ENCODE results near the gene MRC1. TPM values are rescaled to one million over a fixed set of nuclear protein-coding genes. Genes with fewer than 3 reads are reported as not detected.

Gene MRC1
- total and polyA plus RNA-seq, 4 donors: 14.0 to 161 (median 43.6) TPM

DNA sequence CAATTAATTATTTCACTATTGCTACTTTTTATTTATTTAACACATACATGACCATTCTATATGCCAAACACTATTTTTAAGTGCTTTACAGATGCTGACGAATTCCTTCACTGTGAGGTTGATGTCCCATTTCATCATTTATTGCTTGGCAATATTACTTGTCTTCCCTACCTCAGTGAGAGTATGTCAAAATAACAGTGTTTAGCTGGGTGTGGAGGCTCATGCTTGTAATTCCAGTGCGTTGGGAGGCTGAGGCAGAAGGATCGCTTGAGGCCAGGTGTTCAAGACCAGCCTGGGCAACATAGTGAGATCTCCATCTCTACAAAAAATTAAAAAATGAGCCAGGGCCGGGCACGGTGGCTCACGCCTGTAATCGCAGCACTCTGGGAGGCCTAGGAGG is 19.8 kb upstream of the MRC1 start:
- ATAC-seq (ENCODE audit: insufficient read depth, low FRiP score) (no peak), DNase-seq (no peak)
- TF ChIP-seq CTCF (IDR thresholded peaks at IDR 0.05; ENCODE audit: control extremely low read depth, extremely low read depth): no peak
- H3K27ac ChIP-seq (ENCODE audit: low read depth in 1 of 2, low read length in 1 of 2): no peak overlapping the region
- no peaks in the 10 kb centered on the region for H3K36me3 ChIP-seq (ENCODE audit: control insufficient read depth in 4 of 4, insufficient read depth in 4 of 4, low read length in 4 of 4)
- WGBS, 2 donors: 96 to 97% methylated on average over 7 of the region's 7 CpGs
- no peaks in the 10 kb centered on the region for H3K9me3 ChIP-seq (ENCODE audit: control insufficient read depth in 4 of 4, insufficient read depth in 3 of 4, low read length in 3 of 4)
- H3K4me3 ChIP-seq: no peak overlapping the region
- peaks cover 0 to 3% (median 0%) of the 10 kb centered on the region in 5 donors for H3K4me1 ChIP-seq (ENCODE audit: control insufficient read depth in 5 of 5, insufficient read depth in 5 of 5, low read length in 5 of 5)
- H3K9ac ChIP-seq (ENCODE audit: insufficient read depth in 1 of 2, low read length in 2 of 2): no peak overlapping the region
- no peaks in the 10 kb centered on the region for H3K27me3 ChIP-seq (ENCODE audit: control insufficient read depth in 3 of 3, insufficient read depth in 3 of 3, low read length in 2 of 3)

DNA sequence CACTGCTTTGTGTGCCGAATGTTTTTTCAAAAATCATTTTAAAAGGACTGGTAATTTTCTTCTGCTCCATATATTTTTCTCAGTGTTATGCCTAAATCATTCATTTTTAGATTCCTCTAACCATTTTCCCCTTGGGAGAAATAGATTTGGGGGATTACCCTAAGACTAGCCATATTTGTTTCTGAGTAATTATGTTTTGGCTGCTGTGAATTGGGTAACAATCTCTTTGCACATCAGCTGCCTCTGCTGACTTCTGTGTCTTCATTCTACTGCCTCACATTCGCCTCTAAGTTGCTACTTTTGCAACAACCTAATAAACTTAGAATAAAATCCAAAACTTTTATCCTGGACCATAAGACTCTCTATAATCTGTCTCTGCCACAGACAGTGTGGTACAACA is 18.5 kb upstream of the MRC1 start:
- no peak for TF ChIP-seq CTCF (IDR thresholded peaks at IDR 0.05; ENCODE audit: control extremely low read depth, extremely low read depth)
- ATAC-seq (ENCODE audit: insufficient read depth, low FRiP score) (no peak), DNase-seq (no peak)
- 83 to 85% methylated on average over 2 of the region's 2 CpGs for WGBS, 2 donors
- H3K27me3 ChIP-seq (ENCODE audit: control insufficient read depth in 3 of 3, insufficient read depth in 3 of 3, low read length in 2 of 3): no peaks in the 10 kb centered on the region
- no peak overlapping the region for H3K4me3 ChIP-seq
- no peak overlapping the region for H3K9ac ChIP-seq (ENCODE audit: insufficient read depth in 1 of 2, low read length in 2 of 2)
- H3K36me3 ChIP-seq (ENCODE audit: control insufficient read depth in 4 of 4, insufficient read depth in 4 of 4, low read length in 4 of 4): no peaks in the 10 kb centered on the region
- H3K27ac ChIP-seq (ENCODE audit: low read depth in 1 of 2, low read length in 1 of 2): no peak overlapping the region
- H3K9me3 ChIP-seq (ENCODE audit: control insufficient read depth in 4 of 4, insufficient read depth in 3 of 4, low read length in 3 of 4): no peaks in the 10 kb centered on the region
- H3K4me1 ChIP-seq (ENCODE audit: control insufficient read depth in 5 of 5, insufficient read depth in 5 of 5, low read length in 5 of 5): peaks cover 0 to 5% (median 0%) of the 10 kb centered on the region in 5 donors

- Histone ChIP-seq H3K4me3 (no peak overlapping the region), H3K27ac (ENCODE audit: low read depth in 1 of 2, low read length in 1 of 2) (no peak overlapping the region), H3K36me3 (ENCODE audit: control insufficient read depth in 4 of 4, insufficient read depth in 4 of 4, low read length in 4 of 4) (no peaks in the 10 kb centered on the region), H3K9me3 (ENCODE audit: control insufficient read depth in 4 of 4, insufficient read depth in 3 of 4, low read length in 3 of 4) (no peaks in the 10 kb centered on the region), H3K9ac (ENCODE audit: insufficient read depth in 1 of 2, low read length in 2 of 2) (no peak overlapping the region), H3K4me1 (ENCODE audit: control insufficient read depth in 5 of 5, insufficient read depth in 5 of 5, low read length in 5 of 5) (peaks cover 0 to 2% (median 0%) of the 10 kb centered on the region in 5 donors), H3K27me3 (ENCODE audit: control insufficient read depth in 3 of 3, insufficient read depth in 3 of 3, low read length in 2 of 3) (no peaks in the 10 kb centered on the region)
- no peak for ATAC-seq (ENCODE audit: insufficient read depth, low FRiP score)
- TF ChIP-seq CTCF (IDR thresholded peaks at IDR 0.05; ENCODE audit: control extremely low read depth, extremely low read depth): no peak
- no peak for DNase-seq
Observed at GRCh38 chr10:17792991-17793390, 16.2 kb upstream of the MRC1 start.
